ENCODE results near the gene PDGFC. TPM values are rescaled to one million over a fixed set of nuclear protein-coding genes. Genes with fewer than 3 reads are reported as not detected.

Gene PDGFC
- total and polyA plus RNA-seq, 9 donors, result 18.6 to 58.0 (median 36.2) TPM

DNA sequence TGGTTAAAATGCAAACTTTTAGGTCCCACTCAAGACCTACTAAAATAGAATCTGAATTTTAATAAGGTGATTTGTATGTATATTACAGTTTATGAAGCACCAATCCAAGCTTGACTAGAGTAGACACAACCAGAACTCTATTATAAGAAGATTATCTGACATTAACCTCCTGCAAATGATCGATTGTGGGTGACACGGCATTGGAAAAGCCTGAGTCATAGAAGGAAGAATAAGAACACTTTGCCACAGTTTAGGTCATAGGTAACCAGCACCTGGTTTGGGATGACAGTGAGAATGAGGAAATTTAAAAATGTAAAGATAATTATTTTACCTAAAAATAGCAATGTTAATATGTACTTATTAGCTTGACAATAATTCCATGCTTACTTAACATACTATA is 15.2 kb downstream of the PDGFC start:
- no peaks in the 10 kb centered on the region for H3K9me3 ChIP-seq
- 97 to 98% (median 97%) methylated on average over 2 of the region's 2 CpGs for WGBS, 3 donors
- TF ChIP-seq EP300 (IDR thresholded peaks at IDR 0.05), result no peak
- TF ChIP-seq POLR2A (IDR thresholded peaks at IDR 0.05), result no peak
- TF ChIP-seq, protein P1, sequence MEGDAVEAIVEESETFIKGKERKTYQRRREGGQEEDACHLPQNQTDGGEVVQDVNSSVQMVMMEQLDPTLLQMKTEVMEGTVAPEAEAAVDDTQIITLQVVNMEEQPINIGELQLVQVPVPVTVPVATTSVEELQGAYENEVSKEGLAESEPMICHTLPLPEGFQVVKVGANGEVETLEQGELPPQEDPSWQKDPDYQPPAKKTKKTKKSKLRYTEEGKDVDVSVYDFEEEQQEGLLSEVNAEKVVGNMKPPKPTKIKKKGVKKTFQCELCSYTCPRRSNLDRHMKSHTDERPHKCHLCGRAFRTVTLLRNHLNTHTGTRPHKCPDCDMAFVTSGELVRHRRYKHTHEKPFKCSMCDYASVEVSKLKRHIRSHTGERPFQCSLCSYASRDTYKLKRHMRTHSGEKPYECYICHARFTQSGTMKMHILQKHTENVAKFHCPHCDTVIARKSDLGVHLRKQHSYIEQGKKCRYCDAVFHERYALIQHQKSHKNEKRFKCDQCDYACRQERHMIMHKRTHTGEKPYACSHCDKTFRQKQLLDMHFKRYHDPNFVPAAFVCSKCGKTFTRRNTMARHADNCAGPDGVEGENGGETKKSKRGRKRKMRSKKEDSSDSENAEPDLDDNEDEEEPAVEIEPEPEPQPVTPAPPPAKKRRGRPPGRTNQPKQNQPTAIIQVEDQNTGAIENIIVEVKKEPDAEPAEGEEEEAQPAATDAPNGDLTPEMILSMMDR (IDR thresholded peaks at IDR 0.05), result no peak
- peaks cover 1% of the 10 kb centered on the region for H3K4me1 ChIP-seq (ENCODE audit: insufficient read depth)
- no peak for DNase-seq
- no peak overlapping the region for H3K27ac ChIP-seq
- no peaks in the 10 kb centered on the region for H3K27me3 ChIP-seq
- no peak overlapping the region for H3K4me3 ChIP-seq
- H3K36me3 ChIP-seq, result no peaks in the 10 kb centered on the region
- intact Hi-C loops (cut with DNase I), result no loop called here

DNA sequence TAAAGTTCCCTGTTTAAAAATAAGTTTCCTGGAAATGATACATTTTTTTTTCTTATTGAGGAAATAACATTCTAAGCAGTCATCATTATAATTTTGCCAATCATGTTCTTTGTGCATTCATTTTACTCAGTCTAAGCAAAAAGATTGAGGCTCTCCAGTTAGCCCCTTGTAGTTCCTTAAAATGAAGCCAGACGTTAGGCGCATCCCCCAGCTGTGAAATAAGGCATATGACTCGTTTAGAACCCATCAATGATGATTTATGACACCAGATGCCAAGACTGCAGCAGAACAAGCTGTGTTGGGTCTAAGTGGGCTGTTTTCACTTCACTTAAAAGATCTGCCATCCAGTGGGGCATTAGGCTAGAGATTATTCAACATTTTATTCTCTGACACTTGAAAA is 17.0 kb downstream of the PDGFC start:
- no peak overlapping the region for H3K27ac ChIP-seq
- no peaks in the 10 kb centered on the region for H3K27me3 ChIP-seq
- intact Hi-C loops (cut with DNase I), result no loop called here
- TF ChIP-seq POLR2A (IDR thresholded peaks at IDR 0.05), result no peak
- TF ChIP-seq EP300 (IDR thresholded peaks at IDR 0.05), result no peak
- TF ChIP-seq, protein P1 (IDR thresholded peaks at IDR 0.05), result no peak
- H3K36me3 ChIP-seq, result no peaks in the 10 kb centered on the region
- WGBS, 3 donors, result 68 to 78% (median 74%) methylated on average over 3 of the region's 3 CpGs
- peaks cover 1% of the 10 kb centered on the region for H3K4me1 ChIP-seq (ENCODE audit: insufficient read depth)
- no peaks in the 10 kb centered on the region for H3K9me3 ChIP-seq
- no peak overlapping the region for H3K4me3 ChIP-seq
- DNase-seq, result no peak

DNA sequence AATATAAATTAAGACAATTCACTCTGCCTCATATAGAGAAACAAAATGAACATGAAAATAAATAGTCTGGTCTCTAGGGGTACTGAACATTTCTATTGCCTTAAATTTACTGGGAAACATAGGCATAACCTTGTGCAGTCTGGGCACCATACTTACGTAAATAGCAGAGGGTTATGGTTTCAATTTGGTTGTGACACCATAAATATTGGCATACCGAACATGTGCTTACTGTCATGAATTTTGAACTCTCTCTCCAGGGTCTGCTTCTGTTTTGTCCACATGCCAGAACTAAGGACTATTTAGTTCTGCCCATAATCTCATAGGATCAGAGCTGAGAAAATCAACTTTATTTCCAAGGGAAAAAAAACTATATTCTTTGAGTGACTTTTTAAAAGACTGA is 17.6 kb downstream of the PDGFC start:
- TF ChIP-seq, protein P1 (IDR thresholded peaks at IDR 0.05), result no peak
- TF ChIP-seq POLR2A (IDR thresholded peaks at IDR 0.05), result no peak
- no peak for DNase-seq
- no peak overlapping the region for H3K27ac ChIP-seq
- H3K4me3 ChIP-seq, result no peak overlapping the region
- WGBS, 3 donors, result 68 to 88% (median 88%) methylated on average over 2 of the region's 2 CpGs
- no peaks in the 10 kb centered on the region for H3K9me3 ChIP-seq
- peaks cover 1% of the 10 kb centered on the region for H3K4me1 ChIP-seq (ENCODE audit: insufficient read depth)
- no peaks in the 10 kb centered on the region for H3K27me3 ChIP-seq
- intact Hi-C loops (cut with DNase I), result no loop called here
- H3K36me3 ChIP-seq, result no peaks in the 10 kb centered on the region

GRCh38 chr4:156953001-156953400 is 18.6 kb downstream of the PDGFC start:
- TF ChIP-seq, protein P1 (IDR thresholded peaks at IDR 0.05), result no peak
- TF ChIP-seq POLR2A (IDR thresholded peaks at IDR 0.05) (no peak), EP300 (IDR thresholded peaks at IDR 0.05) (no peak)
- Histone ChIP-seq H3K4me3 (no peak overlapping the region), H3K36me3 (no peaks in the 10 kb centered on the region), H3K27ac (no peak overlapping the region), H3K9me3 (no peaks in the 10 kb centered on the region), H3K4me1 (ENCODE audit: insufficient read depth) (peaks cover 1% of the 10 kb centered on the region), H3K27me3 (no peaks in the 10 kb centered on the region)
- no peak for DNase-seq
- 6 to 38% (median 8%) methylated on average over 1 of the region's 1 CpG for WGBS, 3 donors
- intact Hi-C loops (cut with DNase I), result no loop called here
